Measurements from ENCODE around the gene GPR142. TPM values are rescaled to one million over a fixed set of nuclear protein-coding genes. Genes with fewer than 3 reads are reported as not detected.

The GPR142 gene
- total RNA-seq, 1 experiment from 2014 or later: not detected

GRCh38 chr17:74328487-74328886 is 38.8 kb upstream of the GPR142 start:
- POLR2A ChIA-PET (ENCODE audit: unreplicated experiment): no interaction called here
- no peak overlapping the region for H3K9ac ChIP-seq (ENCODE audit: low read length)
- no peak overlapping the region for H3K27ac ChIP-seq (ENCODE audit: low read length)
- H3K79me2 ChIP-seq (ENCODE audit: low read length): no peaks in the 10 kb centered on the region
- CTCF ChIA-PET: no interaction called here
- intact Hi-C loops (cut with micrococcal nuclease): no loop called here
- no peaks in the 10 kb centered on the region for H3K9me3 ChIP-seq (ENCODE audit: low read length)
- no peak overlapping the region for H3K4me3 ChIP-seq (ENCODE audit: low read length)
- H2AFZ ChIP-seq (ENCODE audit: low read length): no peak overlapping the region
- H3K4me1 ChIP-seq (ENCODE audit: insufficient read depth, low read length): no peaks in the 10 kb centered on the region
- peaks cover 43% of the 10 kb centered on the region for H3K27me3 ChIP-seq (ENCODE audit: low read length)
- TF ChIP-seq EZH2 (IDR thresholded peaks at IDR 0.05; ENCODE audit: low read length, unreplicated experiment) (no peak), CTCF (conservative IDR thresholded peaks at IDR 0.05; ENCODE audit: low read depth, low read length) (no peak), EZH2phosphoT487 (IDR thresholded peaks at IDR 0.05; ENCODE audit: borderline replicate concordance, low read length) (no peak)
- DNase-seq (no peak), ATAC-seq (no peak)
- H3K4me2 ChIP-seq (ENCODE audit: low read length): no peak overlapping the region
- H3F3A ChIP-seq (ENCODE audit: low read length, unreplicated experiment): no peaks in the 10 kb centered on the region
- H4K20me1 ChIP-seq (ENCODE audit: low read length): no peaks in the 10 kb centered on the region
- H3K36me3 ChIP-seq (ENCODE audit: low read depth, low read length): no peaks in the 10 kb centered on the region
- BruUV-seq (replicated peaks): no TSS peak
- H3K9me2 ChIP-seq (replicated peaks; ENCODE audit: low read length): no peaks in the 10 kb centered on the region

DNA sequence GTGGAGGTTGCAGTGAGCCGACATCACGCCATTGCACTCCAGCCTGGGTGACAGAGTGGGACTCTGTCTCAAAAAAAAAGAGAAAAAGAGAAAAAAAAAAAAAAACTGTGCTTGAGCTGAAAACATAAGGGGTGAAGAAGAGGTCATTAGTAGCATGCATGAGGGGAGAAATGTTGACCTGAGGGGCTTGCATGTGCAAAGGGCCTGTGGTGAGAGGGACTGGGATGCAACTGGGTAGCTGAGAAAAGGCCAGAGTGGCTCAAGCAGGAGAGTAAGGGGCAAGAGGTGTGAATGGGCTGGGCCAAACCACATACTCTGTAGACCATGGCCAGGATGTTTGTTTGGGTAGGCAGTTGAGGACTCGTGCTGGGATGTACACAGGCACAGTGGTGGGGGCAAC is 37.9 kb upstream of the GPR142 start:
- Histone ChIP-seq H2AFZ (ENCODE audit: low read length) (no peak overlapping the region), H4K20me1 (ENCODE audit: low read length) (no peaks in the 10 kb centered on the region), H3K4me2 (ENCODE audit: low read length) (no peak overlapping the region), H3K36me3 (ENCODE audit: low read depth, low read length) (no peaks in the 10 kb centered on the region), H3K27me3 (ENCODE audit: low read length) (peaks cover 40% of the 10 kb centered on the region), H3K79me2 (ENCODE audit: low read length) (no peaks in the 10 kb centered on the region), H3K27ac (ENCODE audit: low read length) (no peak overlapping the region), H3F3A (ENCODE audit: low read length, unreplicated experiment) (no peaks in the 10 kb centered on the region), H3K4me1 (ENCODE audit: insufficient read depth, low read length) (no peaks in the 10 kb centered on the region), H3K4me3 (ENCODE audit: low read length) (no peak overlapping the region), H3K9me2 (replicated peaks; ENCODE audit: low read length) (no peaks in the 10 kb centered on the region), H3K9ac (ENCODE audit: low read length) (no peak overlapping the region), H3K9me3 (ENCODE audit: low read length) (no peaks in the 10 kb centered on the region)
- BruUV-seq (replicated peaks): no TSS peak
- no peak for DNase-seq
- no peak for ATAC-seq
- ChIA-PET CTCF (no interaction called here), POLR2A (ENCODE audit: unreplicated experiment) (interaction anchor here (0.7 kb wide), 1 partner anchor 8 kb away, joined by 3 read pairs; no protein-coding TSS in a partner anchor)
- TF ChIP-seq CTCF (conservative IDR thresholded peaks at IDR 0.05; ENCODE audit: low read depth, low read length): no peak
- no peak for TF ChIP-seq EZH2phosphoT487 (IDR thresholded peaks at IDR 0.05; ENCODE audit: borderline replicate concordance, low read length)
- TF ChIP-seq EZH2 (IDR thresholded peaks at IDR 0.05; ENCODE audit: low read length, unreplicated experiment): no peak
- intact Hi-C loops (cut with micrococcal nuclease): no loop called here

DNA sequence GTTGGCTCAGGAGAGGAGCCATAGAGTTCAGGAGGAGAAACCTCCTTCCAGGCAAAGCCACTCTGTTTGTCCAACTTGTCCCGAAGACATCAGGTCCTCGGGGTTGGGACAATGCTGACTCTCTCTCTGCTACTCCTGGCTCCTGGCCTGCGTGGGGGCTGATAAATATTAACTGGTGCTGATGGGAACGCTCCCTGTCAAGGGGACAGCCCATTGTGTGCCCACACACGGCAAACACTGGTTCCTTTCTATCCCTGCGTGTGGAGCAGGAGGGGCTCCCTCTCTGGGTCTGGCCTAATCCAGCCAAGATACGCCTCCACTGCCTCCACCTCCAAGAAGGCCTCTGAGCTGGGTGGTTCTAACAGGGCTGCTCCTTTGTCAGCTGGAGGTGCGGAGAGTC is 36.9 kb upstream of the GPR142 start:
- DNase-seq (no peak), ATAC-seq (no peak)
- BruUV-seq (replicated peaks): no TSS peak
- Histone ChIP-seq H3K27me3 (ENCODE audit: low read length) (peaks cover 29% of the 10 kb centered on the region; the same call in 1 of the 2 replicates), H3K4me2 (ENCODE audit: low read length) (no peak overlapping the region), H3K4me3 (ENCODE audit: low read length) (no peak overlapping the region), H3K9ac (ENCODE audit: low read length) (no peak overlapping the region), H3K27ac (ENCODE audit: low read length) (no peak overlapping the region), H4K20me1 (ENCODE audit: low read length) (no peaks in the 10 kb centered on the region), H3K79me2 (ENCODE audit: low read length) (no peaks in the 10 kb centered on the region), H3K4me1 (ENCODE audit: insufficient read depth, low read length) (no peaks in the 10 kb centered on the region), H3K9me2 (replicated peaks; ENCODE audit: low read length) (no peaks in the 10 kb centered on the region), H3K36me3 (ENCODE audit: low read depth, low read length) (no peaks in the 10 kb centered on the region), H2AFZ (ENCODE audit: low read length) (no peak overlapping the region), H3F3A (ENCODE audit: low read length, unreplicated experiment) (no peaks in the 10 kb centered on the region), H3K9me3 (ENCODE audit: low read length) (0 out of 2 replicates have a peak, but pooled peaks cover 4% of the 10 kb centered on the region)
- ChIA-PET POLR2A (ENCODE audit: unreplicated experiment) (no interaction called here), CTCF (no interaction called here)
- intact Hi-C loops (cut with micrococcal nuclease): no loop called here
- TF ChIP-seq EZH2 (IDR thresholded peaks at IDR 0.05; ENCODE audit: low read length, unreplicated experiment) (no peak), EZH2phosphoT487 (IDR thresholded peaks at IDR 0.05; ENCODE audit: borderline replicate concordance, low read length) (no peak), CTCF (conservative IDR thresholded peaks at IDR 0.05; ENCODE audit: low read depth, low read length) (no peak)

All from PC-3 (cell line).